ENCODE measurements around the gene NEMP1. TPM values are rescaled to one million over a fixed set of nuclear protein-coding genes. Genes with fewer than 3 reads are reported as not detected.

Gene NEMP1
- total RNA-seq, 4 donors from 2014 or later: 8.3 to 11.8 (median 10.0) TPM

GRCh38 chr12:57042695-57043094 is 35.9 kb downstream of the NEMP1 start:
- TF ChIP-seq CTCF (IDR thresholded peaks at IDR 0.05): no peak
- TF ChIP-seq POLR2A (IDR thresholded peaks at IDR 0.05; ENCODE audit: low read depth): no peak
- no peak for TF ChIP-seq POLR2AphosphoS5 (IDR thresholded peaks at IDR 0.05)
- no peak for TF ChIP-seq EP300 (IDR thresholded peaks at IDR 0.05)
- Histone ChIP-seq H3K27ac (replicated peaks in 1 of 4) (no peak overlapping the region), H3K9me3 (no peaks in the 10 kb centered on the region), H3K36me3 (no peaks in the 10 kb centered on the region), H3K4me1 (no peaks in the 10 kb centered on the region), H3K4me3 (no peak overlapping the region), H3K27me3 (no peaks in the 10 kb centered on the region)
- WGBS: 91% methylated on average over 2 of the region's 2 CpGs
- intact Hi-C loops (cut with DNase I): no loop called here
- DNase-seq (ENCODE audit: extremely low spot score): no peak

- no peaks in the 10 kb centered on the region for H3K9me3 ChIP-seq
- no peak for TF ChIP-seq CTCF (IDR thresholded peaks at IDR 0.05)
- no peak for TF ChIP-seq POLR2A (IDR thresholded peaks at IDR 0.05; ENCODE audit: low read depth)
- no peak for TF ChIP-seq EP300 (IDR thresholded peaks at IDR 0.05)
- no peak for TF ChIP-seq POLR2AphosphoS5 (IDR thresholded peaks at IDR 0.05)
- no peaks in the 10 kb centered on the region for H3K27me3 ChIP-seq
- no peak overlapping the region for H3K4me3 ChIP-seq
- DNase-seq (ENCODE audit: extremely low spot score): no peak
- intact Hi-C loops (cut with DNase I): no loop called here
- H3K27ac ChIP-seq (replicated peaks in 1 of 4): no peak overlapping the region
- 81% methylated on average over 2 of the region's 2 CpGs for WGBS
- no peaks in the 10 kb centered on the region for H3K36me3 ChIP-seq
- no peaks in the 10 kb centered on the region for H3K4me1 ChIP-seq
These were observed 37.8 kb downstream of the NEMP1 start for GRCh38 chr12:57040750-57041149.

DNA sequence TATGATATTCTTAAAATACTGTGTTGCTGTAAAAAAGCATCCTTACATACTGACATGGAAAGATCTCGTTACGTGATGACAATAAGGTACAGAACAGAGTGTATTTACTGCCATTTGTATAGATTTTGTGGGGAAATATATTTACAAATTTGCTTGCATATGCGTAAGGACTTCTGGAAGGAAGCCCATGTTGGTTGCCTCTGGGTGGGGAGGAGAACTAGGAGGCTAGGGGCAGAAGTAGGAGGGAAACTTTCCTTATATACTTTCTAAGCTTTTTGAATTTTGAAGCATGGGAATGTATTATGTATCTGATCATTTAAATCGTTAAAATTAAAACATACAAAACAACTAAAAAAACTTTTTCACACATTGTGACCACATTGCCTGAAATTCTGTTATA is 38.4 kb downstream of the NEMP1 start:
- TF ChIP-seq CTCF (IDR thresholded peaks at IDR 0.05): no peak
- TF ChIP-seq POLR2AphosphoS5 (IDR thresholded peaks at IDR 0.05): no peak
- TF ChIP-seq POLR2A (IDR thresholded peaks at IDR 0.05; ENCODE audit: low read depth): no peak
- no peak for TF ChIP-seq EP300 (IDR thresholded peaks at IDR 0.05)
- Histone ChIP-seq H3K27ac (replicated peaks in 1 of 4) (no peak overlapping the region), H3K27me3 (no peaks in the 10 kb centered on the region), H3K4me3 (no peak overlapping the region), H3K9me3 (no peaks in the 10 kb centered on the region), H3K4me1 (no peaks in the 10 kb centered on the region), H3K36me3 (no peaks in the 10 kb centered on the region)
- no peak for DNase-seq (ENCODE audit: extremely low spot score)
- WGBS: 92% methylated on average over 4 of the region's 4 CpGs
- intact Hi-C loops (cut with DNase I): no loop called here

- no peaks in the 10 kb centered on the region for H3K9me3 ChIP-seq
- H3K27me3 ChIP-seq: no peaks in the 10 kb centered on the region
- WGBS: 83% methylated on average over 9 of the region's 9 CpGs
- no peaks in the 10 kb centered on the region for H3K36me3 ChIP-seq
- no peaks in the 10 kb centered on the region for H3K4me1 ChIP-seq
- TF ChIP-seq POLR2AphosphoS5 (IDR thresholded peaks at IDR 0.05): no peak
- no peak for TF ChIP-seq EP300 (IDR thresholded peaks at IDR 0.05)
- TF ChIP-seq CTCF (IDR thresholded peaks at IDR 0.05): no peak
- TF ChIP-seq POLR2A (IDR thresholded peaks at IDR 0.05; ENCODE audit: low read depth): no peak
- H3K4me3 ChIP-seq: no peak overlapping the region
- intact Hi-C loops (cut with DNase I): no loop called here
- no peak for DNase-seq (ENCODE audit: extremely low spot score)
- no peak overlapping the region for H3K27ac ChIP-seq (replicated peaks in 1 of 4)
These were observed 39.4 kb downstream of the NEMP1 start for GRCh38 chr12:57039016-57039798.

- no peaks in the 10 kb centered on the region for H3K4me1 ChIP-seq
- no peaks in the 10 kb centered on the region for H3K9me3 ChIP-seq
- intact Hi-C loops (cut with DNase I): no loop called here
- TF ChIP-seq POLR2A (IDR thresholded peaks at IDR 0.05; ENCODE audit: low read depth): no peak
- no peak for TF ChIP-seq CTCF (IDR thresholded peaks at IDR 0.05)
- TF ChIP-seq EP300 (IDR thresholded peaks at IDR 0.05): no peak
- no peak for TF ChIP-seq POLR2AphosphoS5 (IDR thresholded peaks at IDR 0.05)
- no peaks in the 10 kb centered on the region for H3K27me3 ChIP-seq
- H3K27ac ChIP-seq (replicated peaks in 1 of 4): no peak overlapping the region
- WGBS: 74% methylated on average over 3 of the region's 3 CpGs
- H3K4me3 ChIP-seq: no peak overlapping the region
- DNase-seq (ENCODE audit: extremely low spot score): no peak
- no peaks in the 10 kb centered on the region for H3K36me3 ChIP-seq
These were observed 41.3 kb downstream of the NEMP1 start for GRCh38 chr12:57037264-57037663.

All from esophagus muscularis mucosa (tissue), 4 donors.